HG03460 (cell line): ENCODE data around the gene CADPS2.
"Not testable (repeated sequence)": the region's sequence is repeated elsewhere in the genome, so short reads cannot be mapped to it uniquely, and the experiment has no call there.

Experiments used
- ATAC-seq: cut with Tn5 transposase; IDR thresholded peaks from one replicate; pipeline ENCODE4 v1.9.1; 2021; ENCODE audit not compliant: unreplicated experiment

Gene CADPS2

DNA sequence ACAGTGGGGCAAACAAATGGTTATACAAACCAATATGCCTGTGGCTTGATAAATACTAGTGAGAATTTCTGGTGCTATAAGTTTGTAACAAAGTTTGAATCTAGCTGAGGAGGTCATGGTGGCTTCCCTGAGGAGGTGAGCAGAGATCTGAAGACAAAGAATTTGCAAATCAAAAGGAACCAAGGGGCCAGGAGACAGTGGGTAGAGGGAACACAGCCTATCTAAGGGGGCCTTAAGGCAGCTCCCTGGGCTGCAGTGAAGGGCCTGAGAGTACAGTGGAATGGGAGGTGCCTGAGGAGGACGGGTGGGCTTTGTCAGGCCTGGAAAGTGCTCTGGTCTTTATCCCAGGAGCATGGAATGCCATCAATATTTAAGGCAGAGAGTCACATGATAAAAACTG lies 209.1 kb downstream of the CADPS2 start:
- ATAC-seq = no peak

DNA sequence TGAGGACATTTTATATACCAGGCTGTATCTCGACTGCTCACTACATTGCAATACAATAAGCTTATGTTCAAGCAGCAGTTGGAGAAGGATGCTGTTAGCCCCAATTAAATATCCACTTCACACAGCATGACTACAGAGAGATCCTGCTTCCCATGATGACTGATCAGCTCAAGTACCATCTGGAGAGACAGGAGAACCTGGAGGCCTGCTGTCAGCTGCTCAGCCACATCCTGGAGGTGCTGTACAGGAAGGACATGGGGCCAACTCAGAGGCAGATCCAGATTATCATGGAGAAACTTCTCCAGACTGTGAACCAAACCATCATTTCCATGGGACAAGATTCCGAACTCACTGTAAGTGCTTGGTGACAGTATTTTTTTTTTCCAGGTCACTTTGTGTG lies 209.8 kb downstream of the CADPS2 start:
- no peak for ATAC-seq

DNA sequence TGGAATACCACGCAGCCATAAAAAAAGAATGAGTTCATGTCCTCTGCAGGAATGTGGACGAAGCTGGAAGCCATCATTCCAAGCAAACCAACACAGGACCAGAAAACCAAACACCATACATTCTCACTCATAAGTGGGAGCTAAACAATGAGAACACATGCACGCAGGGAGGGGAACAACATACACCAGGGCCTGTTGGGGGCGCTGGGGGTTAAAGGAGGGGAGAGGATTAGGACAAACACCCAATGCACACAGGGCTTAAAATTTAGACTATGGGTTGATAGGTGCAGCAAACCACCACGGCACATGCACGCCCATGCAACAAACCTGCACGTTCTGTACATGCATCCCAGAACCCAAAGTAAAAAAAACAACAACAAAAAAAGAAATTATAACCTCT lies 210.6 kb downstream of the CADPS2 start:
- ATAC-seq = no peak

DNA sequence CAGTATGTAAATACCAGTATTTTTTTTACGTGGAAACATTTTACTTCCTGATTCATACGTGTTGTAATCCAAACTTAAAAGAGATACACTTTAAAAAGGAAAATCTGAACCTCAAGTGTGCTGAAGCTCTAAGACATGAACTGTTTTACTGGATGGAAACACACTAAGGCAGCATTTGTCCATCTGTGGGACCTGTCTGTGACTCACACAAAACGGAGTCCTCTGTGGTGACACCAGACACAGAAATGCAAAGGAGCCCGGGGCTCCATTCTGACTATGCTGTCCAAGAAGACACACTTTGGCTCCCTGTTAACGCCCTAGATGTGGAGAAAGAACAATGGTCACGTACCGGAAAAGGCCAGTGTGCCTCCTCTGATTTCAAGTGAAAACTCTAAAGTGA lies 211.2 kb downstream of the CADPS2 start:
- ATAC-seq = no peak

DNA sequence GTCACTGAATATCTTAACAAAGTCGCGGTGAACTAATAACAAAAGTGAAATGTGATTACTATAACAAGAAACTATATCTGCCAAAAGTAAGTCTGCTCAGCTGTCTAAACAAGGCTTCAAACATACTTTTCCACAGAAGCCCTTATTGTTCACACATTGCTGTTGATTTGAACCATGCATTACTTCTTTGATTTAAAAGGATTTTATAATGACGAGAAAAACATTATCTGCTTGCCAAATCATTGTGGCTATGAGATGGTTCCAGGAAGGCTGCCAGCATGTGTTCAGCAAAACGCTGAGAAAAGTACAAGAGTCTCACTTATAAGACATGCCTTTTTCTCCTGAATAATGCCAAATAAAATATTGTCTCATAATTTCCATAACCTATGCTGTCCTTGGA lies 211.8 kb downstream of the CADPS2 start:
- ATAC-seq = no peak

DNA sequence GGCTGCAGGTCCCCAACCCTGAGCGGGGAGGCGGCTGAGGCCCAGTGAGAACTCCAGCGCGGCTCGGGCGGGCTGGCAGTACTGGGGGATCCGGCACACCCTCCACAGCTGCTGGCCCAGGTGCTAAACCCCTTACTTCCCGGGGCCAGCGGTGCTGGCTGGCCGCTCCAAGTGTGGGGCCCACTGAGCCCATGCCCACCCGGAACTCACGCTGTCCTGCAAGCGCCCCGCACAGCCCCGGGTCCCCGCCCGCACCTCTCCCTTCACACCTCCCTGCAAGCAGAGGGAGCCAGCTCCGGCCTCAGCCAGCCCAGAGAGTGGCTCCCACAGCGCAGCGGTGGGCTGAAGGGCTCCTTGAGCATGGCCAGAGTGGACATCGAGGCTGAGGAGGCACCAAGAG lies 212.3 kb downstream of the CADPS2 start:
- no peak for ATAC-seq

DNA sequence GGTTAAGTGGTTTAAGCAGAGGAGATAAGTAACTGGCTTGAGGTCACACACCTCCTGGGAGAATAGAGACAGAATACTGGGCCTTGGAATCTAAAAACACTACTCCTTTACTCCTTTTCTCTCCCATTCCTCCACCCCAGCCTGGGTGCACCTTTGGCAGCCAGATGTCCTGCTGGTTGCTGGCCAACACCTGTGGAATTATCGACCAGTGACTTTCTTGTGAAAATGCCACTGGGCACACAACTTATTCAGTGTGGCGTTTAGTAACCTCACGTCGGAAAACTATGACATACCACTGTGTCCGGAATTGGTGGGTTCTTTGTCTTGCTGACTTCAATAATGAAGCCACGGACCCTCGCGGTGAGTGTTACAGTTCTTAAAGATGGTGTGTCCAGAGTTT lies 213.7 kb downstream of the CADPS2 start:
- no peak for ATAC-seq

DNA sequence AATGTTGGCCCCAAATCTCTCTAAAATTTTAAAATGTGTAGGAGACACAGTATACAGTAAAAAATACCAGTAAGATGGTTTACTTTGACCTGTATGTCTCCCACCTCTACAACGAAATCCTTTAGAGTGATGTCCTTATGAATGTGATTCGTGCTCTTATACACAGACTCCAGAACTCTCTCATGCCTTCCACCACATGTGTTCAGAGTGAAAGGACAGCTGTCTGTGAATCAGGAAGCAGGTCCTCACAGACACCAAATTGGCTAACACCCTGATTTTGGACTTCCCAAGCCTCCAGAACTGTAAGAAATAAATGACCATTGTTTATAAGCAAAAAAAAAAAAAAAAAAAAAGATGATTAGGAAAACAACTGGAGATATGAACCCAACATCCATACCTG lies 222.5 kb downstream of the CADPS2 start:
- no peak for ATAC-seq

DNA sequence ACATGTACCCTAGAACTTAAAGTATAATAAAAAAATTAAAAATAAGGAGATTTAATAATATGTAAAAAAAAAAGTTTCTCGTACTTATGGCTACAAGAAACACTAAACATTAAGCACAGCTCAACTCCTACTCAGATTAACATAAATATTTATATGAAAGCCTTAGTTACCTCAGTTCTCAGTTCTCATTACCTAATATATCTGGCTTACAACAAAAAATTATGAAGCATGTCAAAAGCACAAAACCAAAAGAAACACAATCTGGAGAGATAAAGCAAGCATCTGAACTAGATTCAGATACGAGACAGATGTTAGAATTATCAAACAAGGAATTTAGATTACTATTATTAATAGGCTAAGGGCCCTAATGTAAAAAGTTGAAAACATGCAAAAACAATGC lies 227.4 kb downstream of the CADPS2 start:
- no peak for ATAC-seq

DNA sequence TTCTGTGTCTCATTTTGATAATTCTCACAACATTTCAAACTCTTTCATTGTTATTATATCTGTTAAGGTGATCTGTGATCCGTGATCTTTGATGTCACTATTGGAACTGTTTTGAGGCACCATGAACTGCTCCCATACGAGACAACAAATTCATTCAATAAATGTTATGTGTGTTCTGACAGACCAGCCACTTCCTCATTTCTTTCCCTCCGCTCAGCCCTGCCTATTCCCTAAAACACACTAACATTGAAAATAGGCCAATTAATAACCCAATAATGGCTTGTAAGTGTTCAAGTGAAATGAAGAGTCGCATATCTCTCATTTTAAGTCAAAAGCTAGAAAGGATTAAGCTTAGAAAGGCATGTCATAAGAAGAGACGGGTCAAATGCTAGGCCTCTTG lies 232.6 kb downstream of the CADPS2 start:
- ATAC-seq = no peak

DNA sequence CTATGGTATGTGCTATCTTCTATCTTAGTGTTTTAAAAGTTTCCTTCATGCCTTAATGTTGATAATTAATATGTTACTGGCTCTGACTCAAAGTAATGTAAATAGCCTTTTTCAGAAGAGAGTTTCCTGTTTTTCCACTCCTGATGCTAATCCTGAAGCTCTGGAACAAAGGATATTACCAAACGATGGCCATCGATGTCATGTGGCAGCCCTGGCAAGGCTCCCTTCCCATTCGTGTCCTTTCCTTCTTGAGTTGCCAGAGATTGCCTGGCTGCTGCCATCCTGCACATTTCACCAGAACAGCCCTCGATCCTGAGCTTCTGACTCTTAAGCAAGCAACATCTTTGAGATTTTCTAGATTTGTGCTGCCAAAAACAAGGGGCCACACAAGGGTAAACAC lies 233.4 kb downstream of the CADPS2 start:
- no peak for ATAC-seq

DNA sequence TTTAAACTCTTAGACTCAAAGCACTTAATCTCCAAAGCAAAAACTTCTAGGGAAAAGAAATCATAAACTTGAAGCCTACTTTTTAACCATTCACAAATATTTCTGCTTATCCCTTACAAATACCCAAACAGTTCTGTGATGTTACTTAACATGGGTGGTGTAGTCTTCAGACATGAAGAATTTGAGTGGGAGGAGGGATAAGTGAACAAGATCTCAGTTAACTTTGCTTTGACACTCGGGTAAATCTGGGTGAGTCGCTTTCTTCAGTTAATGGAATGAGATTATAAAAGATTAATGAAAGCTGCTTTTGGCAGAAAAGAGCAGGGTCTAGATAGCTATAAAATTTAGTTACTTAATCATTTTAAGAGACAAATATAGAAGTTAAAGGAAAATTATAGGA lies 234.8 kb downstream of the CADPS2 start:
- ATAC-seq = no peak

DNA sequence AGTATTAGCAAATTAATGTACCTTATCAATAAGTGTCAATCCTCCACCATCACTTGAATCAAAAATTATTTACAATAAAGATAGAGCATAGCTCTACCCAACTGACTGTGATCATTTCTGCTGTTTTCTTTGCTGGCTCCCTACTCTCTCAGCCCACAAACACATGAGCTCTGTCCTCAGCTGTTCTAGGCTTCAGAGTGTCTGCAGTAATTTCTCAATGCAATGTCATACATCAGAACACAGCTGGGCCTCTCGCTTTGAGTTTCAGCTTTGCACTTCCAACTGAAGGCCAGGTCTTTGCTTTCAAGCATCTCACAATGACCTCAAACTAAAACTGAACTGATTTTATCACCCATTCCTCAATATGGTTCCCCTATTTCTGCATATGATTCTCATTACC lies 243.0 kb downstream of the CADPS2 start:
- ATAC-seq = no peak

DNA sequence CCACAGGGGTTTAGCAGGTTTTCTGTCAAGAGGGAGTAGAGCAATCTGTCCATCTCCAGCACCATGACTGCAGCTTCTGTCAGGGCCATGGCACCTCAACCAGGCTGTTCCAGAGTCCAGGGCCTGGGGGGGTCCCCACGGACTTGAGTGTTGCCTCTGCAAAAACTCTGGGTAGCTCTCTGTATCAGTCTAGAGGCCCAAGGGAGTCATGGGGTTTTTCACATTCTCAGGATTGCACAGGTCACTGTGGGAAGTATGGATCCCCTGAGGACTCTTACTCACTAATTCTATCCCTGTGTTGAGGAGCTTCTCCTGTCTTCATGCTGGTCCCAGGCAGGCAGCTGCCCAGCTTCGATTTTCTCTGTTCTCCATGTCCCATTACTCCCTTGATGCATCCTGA lies 247.8 kb downstream of the CADPS2 start:
- ATAC-seq = no peak

DNA sequence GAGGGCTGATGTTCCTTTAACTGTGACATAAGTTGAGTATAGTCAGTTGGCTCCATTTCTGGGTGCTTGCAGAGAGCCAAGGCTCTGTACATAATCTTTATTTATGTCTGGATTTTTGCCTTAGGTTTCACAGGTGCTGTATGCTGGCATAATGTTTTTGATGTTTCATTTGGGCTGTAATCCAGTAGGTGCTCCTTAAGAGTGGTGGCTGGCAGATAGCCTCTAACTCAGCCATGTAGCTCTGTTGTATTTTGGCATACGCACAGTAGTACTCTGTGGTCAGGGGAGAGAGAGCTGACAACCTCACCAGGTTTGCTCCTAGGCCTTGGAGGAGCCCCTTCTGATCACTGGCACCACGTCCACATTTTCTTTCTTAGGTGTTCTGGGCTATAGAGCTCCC lies 248.5 kb downstream of the CADPS2 start:
- no peak for ATAC-seq

DNA sequence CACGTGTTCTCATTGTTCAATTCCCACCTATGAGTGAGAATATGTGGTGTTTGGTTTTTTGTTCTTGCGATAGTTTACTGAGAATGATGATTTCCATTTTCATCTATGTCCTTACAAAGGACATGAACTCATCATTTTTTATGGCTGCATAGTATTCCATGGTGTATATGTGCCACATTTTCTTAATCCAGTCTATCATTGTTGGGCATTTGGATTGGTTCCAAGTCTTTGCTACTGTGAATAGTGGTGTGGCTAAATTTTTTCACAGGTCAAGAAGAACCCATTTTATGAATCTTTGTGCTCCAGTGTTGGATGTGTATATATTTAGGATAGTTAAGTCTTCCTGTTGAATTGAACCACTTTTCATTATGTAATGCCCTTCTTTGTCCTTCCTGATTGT lies 250.8 kb downstream of the CADPS2 start:
- not testable (repeated sequence) for ATAC-seq

DNA sequence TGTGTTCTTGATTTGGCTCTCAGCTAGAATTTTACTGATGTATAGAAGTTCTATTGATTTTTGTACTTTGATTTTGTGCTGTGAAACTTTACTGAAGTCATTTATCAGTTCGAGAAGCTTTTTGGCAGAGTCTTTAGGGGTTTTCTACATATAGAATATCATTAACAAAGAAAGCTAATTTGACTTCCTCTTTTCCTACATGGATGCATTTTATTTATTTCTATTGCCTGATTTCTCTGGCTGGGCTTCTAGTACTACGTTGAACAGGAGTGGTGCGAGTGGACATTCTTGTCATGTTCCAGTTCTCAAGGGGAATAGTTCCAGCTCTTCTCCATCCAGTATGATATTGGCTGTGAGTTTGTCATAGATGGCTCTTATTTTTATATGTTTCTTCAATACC lies 252.8 kb downstream of the CADPS2 start:
- no peak for ATAC-seq

DNA sequence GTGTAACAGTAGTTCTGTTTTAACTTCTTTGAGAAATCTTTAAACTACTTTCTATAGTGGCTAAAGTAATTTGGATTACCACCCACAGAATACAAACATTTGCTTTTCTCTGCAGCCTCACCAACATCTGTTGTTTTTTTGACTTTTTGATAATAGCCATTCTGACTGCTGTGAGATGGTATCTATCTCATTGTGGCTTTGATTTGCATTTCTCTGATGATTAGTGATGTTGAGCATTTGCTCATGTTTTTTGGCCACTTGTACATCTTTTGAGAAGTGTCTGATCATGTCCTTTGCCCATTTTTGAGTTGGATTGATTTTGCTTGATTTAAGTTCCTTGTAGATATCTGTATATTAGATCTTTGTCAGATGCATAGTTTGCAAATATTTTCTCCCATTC lies 254.0 kb downstream of the CADPS2 start:
- no peak for ATAC-seq

DNA sequence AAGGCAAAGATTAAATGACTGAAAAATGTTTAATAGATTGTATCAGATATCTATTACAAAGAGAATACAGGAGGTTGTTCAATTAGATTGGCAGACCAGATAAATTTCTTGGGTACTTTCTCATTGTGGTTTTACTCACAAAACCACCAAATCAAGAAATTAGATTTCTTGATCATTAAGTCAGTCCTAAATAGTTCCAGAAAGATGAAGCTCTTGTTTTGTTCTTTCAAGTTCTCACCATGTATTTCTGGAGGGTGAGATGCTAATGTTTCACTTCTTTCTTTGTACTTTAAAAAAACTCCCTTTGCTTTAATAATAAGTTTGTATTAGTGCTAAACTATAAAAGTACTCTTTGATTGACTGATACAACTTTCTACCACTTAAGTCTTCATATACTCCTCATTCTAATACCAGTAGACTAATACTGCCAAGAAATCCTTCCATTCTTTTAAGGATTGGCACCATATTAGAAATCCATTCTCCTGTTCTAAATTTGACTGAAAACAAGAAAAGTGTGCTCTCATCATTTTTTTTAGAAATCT lies 256.8 kb downstream of the CADPS2 start:
- ATAC-seq = no peak

DNA sequence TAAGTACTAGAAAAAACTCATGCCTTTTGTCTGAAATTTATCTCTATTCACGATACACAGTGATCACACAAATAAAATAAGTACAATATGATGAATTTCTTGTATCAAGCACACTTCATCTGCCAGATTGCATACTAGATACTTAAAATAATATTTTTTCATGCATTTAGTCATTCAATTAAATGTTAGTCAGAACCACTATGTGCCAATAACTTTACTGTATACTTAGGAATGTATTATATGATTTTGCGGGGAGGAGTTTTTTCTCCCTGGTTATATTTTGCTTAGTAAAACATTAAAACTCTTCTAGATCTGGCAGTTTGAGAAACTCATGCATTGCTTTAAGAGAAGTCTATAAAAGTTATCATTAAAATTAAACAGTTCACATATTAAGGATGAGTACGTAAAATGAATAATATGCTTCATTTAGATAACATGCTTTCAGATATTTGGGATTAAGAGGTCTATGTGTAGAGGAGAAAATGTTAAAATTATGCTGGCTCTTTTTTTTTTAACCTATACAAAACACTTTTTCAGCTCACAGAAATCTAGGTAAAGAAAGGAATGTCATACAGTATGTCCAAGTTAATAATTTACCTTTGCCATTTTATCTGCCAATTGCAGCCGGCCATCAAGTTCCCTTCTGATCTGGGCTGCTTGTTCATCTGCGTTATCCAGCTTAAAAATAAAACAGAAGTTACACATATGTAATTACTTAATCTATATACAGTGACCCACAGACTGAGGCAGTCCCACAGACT lies 257.4 kb downstream of the CADPS2 start:
- no peak for ATAC-seq

DNA sequence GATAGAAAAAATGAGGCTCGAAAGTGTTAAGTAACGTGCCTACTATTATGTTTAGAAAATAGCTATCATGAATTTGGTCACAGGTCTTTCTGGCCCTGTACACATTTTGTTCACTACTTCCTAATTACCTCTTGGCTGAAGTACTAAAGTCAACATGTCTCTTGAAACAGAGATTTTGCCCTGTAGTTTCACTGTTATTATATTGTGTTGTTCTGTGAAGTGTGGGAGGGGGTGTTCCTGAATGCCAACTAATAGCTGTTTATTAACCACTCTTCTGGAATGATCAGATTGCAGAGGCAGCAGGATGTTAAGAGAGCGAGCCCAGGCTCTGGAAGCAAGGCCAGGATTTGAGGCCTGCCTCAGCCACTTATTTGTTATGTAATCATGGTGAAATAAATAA lies 259.5 kb downstream of the CADPS2 start:
- ATAC-seq = no peak

DNA sequence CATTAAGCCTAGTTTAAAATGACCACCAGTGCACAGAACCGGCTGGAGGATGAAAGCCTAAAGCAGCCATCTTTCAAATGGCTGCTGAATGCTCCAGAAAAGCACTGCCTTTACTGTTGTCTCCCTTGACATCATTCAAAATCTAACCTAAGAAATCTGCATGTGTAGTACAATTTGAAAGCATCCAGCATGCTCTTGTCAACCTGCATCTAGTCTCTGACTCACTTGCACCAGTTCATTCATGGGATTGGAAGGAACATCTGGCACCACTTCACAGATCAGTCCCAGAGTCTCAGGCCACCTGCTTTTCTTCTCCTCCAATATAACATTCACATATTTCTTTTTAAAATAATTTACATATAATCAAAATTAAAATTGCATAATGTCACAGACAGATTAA lies 263.6 kb downstream of the CADPS2 start:
- ATAC-seq = no peak

DNA sequence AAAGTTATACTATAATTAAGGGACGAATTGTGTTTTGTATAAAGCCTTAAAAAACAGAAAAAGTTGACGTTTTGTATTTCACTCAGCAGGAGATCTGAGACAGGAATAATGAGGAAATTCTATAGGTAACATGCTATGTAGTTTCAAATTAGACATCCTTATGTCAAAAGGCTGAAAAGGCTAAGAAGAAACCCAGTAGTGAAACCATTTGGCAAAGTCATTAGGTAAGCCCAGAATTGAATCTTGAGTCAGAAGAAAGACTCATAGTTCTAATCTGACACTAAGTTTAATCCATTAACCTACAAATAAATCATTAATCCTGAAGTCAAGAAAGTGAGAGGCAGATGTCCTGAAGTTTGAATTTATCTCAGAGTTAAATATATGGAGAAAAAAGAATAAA lies 266.6 kb downstream of the CADPS2 start:
- no peak for ATAC-seq
